GM12878 (cell line): Measurements from ENCODE around the gene MPEG1. TPM values are rescaled to one million over a fixed set of nuclear protein-coding genes. Genes with fewer than 3 reads are reported as not detected.

Source experiments
- ATAC-seq: fragments of 200-7000 bp; cut with Tn5 transposase; 3 replicates; pipeline ENCODE4 v1.9.1; 2020; ENCODE audit warnings: mild to moderate bottlenecking, moderate library complexity
- BruUV-seq: library from RNA; stranded (reverse); fragments of 400-500 nt; replicated peaks from 2 replicates; lab custom pipeline; 2021; lab: Mats Ljungman, UMichigan
- CTCF ChIA-PET: fragments of 300-600 bp; sonication (Branson Sonifier 250); formaldehyde crosslinking; extraction: SDS; loops from one replicate; lab custom pipeline; 2021; ENCODE audit warnings: inconsistent platforms; lab: Yijun Ruan, JAX
- POLR2A ChIA-PET: fragments of 350-600 bp; formaldehyde crosslinking; extraction: SDS; loops from one replicate; lab custom pipeline; 2021; ENCODE audit warnings: inconsistent platforms; lab: Charles Lee
- RAD21 ChIA-PET: fragments of 300-600 bp; sonication (Branson Sonifier 250); formaldehyde crosslinking; loops from one replicate; lab custom pipeline; 2023; ENCODE audit warnings: antibody characterized with exemption; ENCODE audit not compliant: unreplicated experiment; lab: Charles Lee
- SMC1A ChIA-PET: fragments of 300-600 bp; sonication (Branson Sonifier 250); formaldehyde crosslinking; loops from one replicate; lab custom pipeline; 2023; ENCODE audit not compliant: unreplicated experiment, uncharacterized antibody; lab: Charles Lee
- DNase-seq: peaks from one replicate; pipeline ENCODE4 v3.0.0-alpha.2; 2011; ENCODE audit warnings: low read depth, low spot score
- FAIRE-seq: peaks from 3 replicates; lab custom pipeline; 2011; peaks lifted over from hg19 to GRCh38; lab: Jason Lieb, UNC
- H2AFZ ChIP-seq: 2 replicates; pipeline ENCODE4 v1.6.0; 2011; ENCODE audit warnings: low read depth, low read length, control low read depth; ENCODE audit not compliant: control insufficient read depth
- H3K27ac ChIP-seq: 2 replicates; pipeline ENCODE4 v1.5.1; 2011; ENCODE audit warnings: control low read depth; ENCODE audit not compliant: control insufficient read depth, insufficient read depth
- H3K27me3 ChIP-seq, 2 experiments: replicated peaks in 1 of 2; 2 replicates each; pipeline versions ENCODE4 v1.6.0 to v1.6.1; 2011; ENCODE audit warnings: low read length in 1 of 2; ENCODE audit not compliant: control insufficient read depth in 2 of 2, insufficient read depth in 2 of 2
- H3K36me3 ChIP-seq, 2 experiments: 2 replicates each; pipeline ENCODE4 v1.5.1; 2011; ENCODE audit warnings: low read length in 1 of 2; ENCODE audit not compliant: control insufficient read depth in 2 of 2, insufficient read depth in 2 of 2
- H3K4me1 ChIP-seq: 2 replicates; pipeline ENCODE4 v1.6.1; 2011; ENCODE audit warnings: mild to moderate bottlenecking, low read length, moderate library complexity, mixed read lengths; ENCODE audit not compliant: control insufficient read depth, insufficient read depth
- H3K4me2 ChIP-seq: 2 replicates; pipeline ENCODE4 v1.6.0; 2011; ENCODE audit warnings: control low read depth; ENCODE audit not compliant: control insufficient read depth, insufficient read depth
- H3K4me3 ChIP-seq: fragments of 200-600 bp; sonication (generic); 2 replicates; pipeline ENCODE4 v1.5.1; 2016
- H3K79me2 ChIP-seq: 2 replicates; pipeline ENCODE4 v1.6.0; 2011; ENCODE audit warnings: low read length; ENCODE audit not compliant: control insufficient read depth, insufficient read depth
- H3K9ac ChIP-seq: 2 replicates; pipeline ENCODE4 v1.8.0; 2011; ENCODE audit warnings: low read length, control low read depth, mixed read lengths; ENCODE audit not compliant: control insufficient read depth, insufficient read depth
- H3K9me3 ChIP-seq: replicated peaks from 3 replicates; pipeline ENCODE4 v1.5.1; 2011; ENCODE audit warnings: mild to moderate bottlenecking, low read length; ENCODE audit not compliant: control insufficient read depth, insufficient read depth
- H4K20me1 ChIP-seq: 2 replicates; pipeline ENCODE4 v1.6.0; 2011; ENCODE audit not compliant: control insufficient read depth, insufficient read depth
- JUNB ChIP-seq: IDR thresholded peaks from 2 replicates; pipeline ENCODE4 v1.6.1; 2016; ENCODE audit warnings: antibody characterized with exemption, mild to moderate bottlenecking
- MXI1 ChIP-seq: fragments of 150-350 bp; IDR thresholded peaks from 2 replicates; pipeline ENCODE4 v1.6.1; 2011; ENCODE audit warnings: low read depth, mild to moderate bottlenecking, inconsistent platforms, low read length, improper control_type of control experiment
- NR2C2 ChIP-seq: IDR thresholded peaks from 2 replicates; pipeline ENCODE4 v1.6.1; 2011; ENCODE audit warnings: borderline replicate concordance, low read depth; ENCODE audit not compliant: control insufficient read depth, insufficient read length
- SIX5 ChIP-seq: IDR thresholded peaks from 2 replicates; pipeline ENCODE4 v1.6.1; 2011; ENCODE audit warnings: mild to moderate bottlenecking, low read depth, low read length, moderate library complexity; ENCODE audit not compliant: severe bottlenecking
- TBL1XR1 ChIP-seq: IDR thresholded peaks from 2 replicates; pipeline ENCODE4 v1.6.1; 2012; ENCODE audit warnings: low read depth, low read length, improper control_type of control experiment
- ZBTB4 ChIP-seq: fragments of 450-650 bp; formaldehyde crosslinking; IDR thresholded peaks from 2 replicates; pipeline ENCODE4 v1.4.0; 2022; ENCODE audit warnings: mild to moderate bottlenecking, moderate library complexity
- ZNF274 ChIP-seq: IDR thresholded peaks from one replicate; pipeline ENCODE4 v1.8.0; 2011; ENCODE audit not compliant: insufficient read length, insufficient read depth
- WGBS: methylation state at CpG from one replicate; pipeline ENCODE4 v1.1.6; 2016; ENCODE audit warnings: low lambda C conversion rate; ENCODE audit not compliant: insufficient replicate concordance, insufficient coverage; ENCODE audit errors: missing lambda C conversion rate; 5-methylcytosine and 5-hydroxymethylcytosine counted together
- in situ Hi-C: fragments of 300-500 bp; cut with MboI; formaldehyde crosslinking; loops from 9 replicates; pipeline ENCODE4 v1.14.3; 2018; ENCODE audit warnings: mixed read lengths
- intact Hi-C: fragments of 100-400 bp; cut with micrococcal nuclease; formaldehyde crosslinking; loops from one replicate; pipeline ENCODE4 v1.14.2; 2022; ENCODE audit not compliant: unreplicated experiment
- polyA plus RNA-seq, 11 experiments: library from polyadenylated mRNA; depleted of rRNA in 4 of 11; unstranded in 6 of 11; stranded (reverse) in 5 of 11; fragments of >200 nt; fragmentation: Nextera tagmentation in 4 of 11; fragmentation: Illumina TruSeq in 1 of 11; extraction: Ambion mirVana in 4 of 11; extraction: Trizol in 1 of 11; gene quantifications; 1 replicate in 1 of 11; 2 replicates in 10 of 11; pipeline versions ENCODE4 v1.2.1 to v1.2.3, GENCODE V29; 2011 to 2016; ENCODE audit warnings: inconsistent platforms in 2 of 11, missing spikeins in 2 of 11, low read depth in 1 of 11
- total RNA-seq, 4 experiments: library from RNA; depleted of rRNA in 3 of 4; stranded (reverse); fragments of >200 nt in 3 of 4; fragmentation: Illumina TruSeq in 1 of 4; extraction: Trizol in 1 of 4; gene quantifications; 2 replicates each; pipeline versions ENCODE4 v1.2.1 to v1.2.3, GENCODE V29; 2013 to 2021
- TF ChIP-seq, protein P1 (sequence below): fragments of 450-650 bp; IDR thresholded peaks from 2 replicates; pipeline ENCODE4 v1.6.1; 2017; ENCODE audit warnings: mild to moderate bottlenecking, moderate library complexity

Gene MPEG1
- total and polyA plus RNA-seq, 10 of the 15 experiments (the other 5 are each of a cell fraction or from before 2014, with no cell fraction given), result 1.3 to 15.6 (median 11.7) TPM; not detected in 1

DNA sequence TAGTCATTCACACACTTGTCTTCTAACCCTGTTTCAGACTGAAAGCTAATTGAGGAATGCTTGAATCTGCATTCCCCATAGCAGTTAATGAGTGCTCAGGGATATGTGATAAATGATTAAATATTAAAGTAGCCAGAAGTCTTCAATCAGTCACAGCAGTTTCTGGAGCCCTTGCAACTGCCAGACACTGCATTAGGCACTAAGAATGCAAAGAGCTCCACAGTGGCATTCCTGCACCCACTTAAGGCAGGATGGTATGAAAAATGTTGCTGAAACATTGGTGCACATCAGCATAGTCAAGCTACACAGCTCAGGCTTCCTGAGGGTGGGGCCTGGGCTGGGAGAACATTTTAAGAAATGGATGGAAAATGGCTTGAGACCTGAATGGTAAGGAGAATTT lies 34.3 kb downstream of the MPEG1 start:
- H3K4me2 ChIP-seq, result no peak overlapping the region
- no peaks in the 10 kb centered on the region for H3K27me3 ChIP-seq
- RAD21 ChIA-PET, result interaction anchor here (8.8 to 9.0 kb wide), 2 partner anchors 8 to 24 kb away, joined by 78 to 183 read pairs; no protein-coding TSS in a partner anchor
- H3K9me3 ChIP-seq, result peaks cover 16% of the 10 kb centered on the region; the same call in 2 of the 3 replicates
- DNase-seq (no peak), ATAC-seq (no peak), FAIRE-seq (no peak)
- CTCF ChIA-PET, result interaction anchor here (1.5 to 30.3 kb wide), 2 partner anchors 20 kb away, joined by 4 to 1180 read pairs; partner anchors contain the start of gene MPEG1
- H3K27ac ChIP-seq, result no peak overlapping the region
- H3K4me1 ChIP-seq, result peaks cover 6% of the 10 kb centered on the region
- POLR2A ChIA-PET, result interaction anchor here (1.0 to 1.2 kb wide), 2 partner anchors 11 to 25 kb away, joined by 3 read pairs; no protein-coding TSS in a partner anchor
- peaks cover 3 to 7% of the 10 kb centered on the region in 2 experiments; a peak in 2 of 4 replicates for H3K36me3 ChIP-seq
- no TSS peak for BruUV-seq
- H3K4me3 ChIP-seq, result no peak overlapping the region
- no peak overlapping the region for H3K9ac ChIP-seq
- SMC1A ChIA-PET, result interaction anchor here (1.0 to 14.9 kb wide), 3 partner anchors 6 to 23 kb away, joined by 3 to 155 read pairs (median 123); no protein-coding TSS in a partner anchor
- no peaks in the 10 kb centered on the region for H4K20me1 ChIP-seq
- intact Hi-C loops, result no loop called here
- TF ChIP-seq NR2C2, result no peak
- no peak for TF ChIP-seq SIX5
- no peak for TF ChIP-seq ZNF274
- H2AFZ ChIP-seq, result no peak overlapping the region
- in situ Hi-C loops, result loop anchor here (10.0 to 25.0 kb wide), 2 partner anchors 376 to 1584 kb away; partner anchors contain the start of gene MS4A15
- peaks cover 52% of the 10 kb centered on the region for H3K79me2 ChIP-seq

DNA sequence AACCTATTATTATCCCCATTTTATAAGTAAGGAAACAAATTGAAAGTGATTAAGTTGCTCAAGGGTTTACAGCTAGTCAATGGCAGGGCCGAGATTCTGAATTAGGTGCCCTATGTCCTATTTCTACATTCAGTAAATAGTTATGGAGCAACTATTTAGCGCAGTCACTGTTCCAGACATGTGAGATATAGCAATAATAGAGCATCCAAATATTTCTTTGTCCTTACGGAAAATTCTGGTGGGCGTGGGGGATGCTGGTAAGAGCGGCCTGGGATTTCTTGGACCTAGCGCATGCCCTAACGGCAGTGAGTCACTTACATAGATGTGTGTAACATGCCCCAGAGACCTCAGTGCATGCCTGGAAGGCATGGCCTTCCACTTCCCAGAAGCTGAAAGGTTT lies 36.4 kb downstream of the MPEG1 start:
- intact Hi-C loops, result no loop called here
- ChIA-PET POLR2A (interaction anchor here (1.2 to 2.9 kb wide), 3 partner anchors 22 to 31 kb away, joined by 3 to 19 read pairs (median 11); no protein-coding TSS in a partner anchor), SMC1A (interaction anchor here (1.2 to 14.9 kb wide), 5 partner anchors 8 to 99 kb away, joined by 3 to 155 read pairs (median 10); no protein-coding TSS in a partner anchor), RAD21 (interaction anchor here (8.8 to 9.0 kb wide), 2 partner anchors 10 to 26 kb away, joined by 78 to 183 read pairs; no protein-coding TSS in a partner anchor), CTCF (interaction anchor here (1.2 to 30.3 kb wide), 3 partner anchors 20 to 114 kb away, joined by 3 to 1180 read pairs (median 4); partner anchors contain the start of gene MPEG1)
- DNase-seq (no peak), ATAC-seq (no peak), FAIRE-seq (no peak)
- H4K20me1 ChIP-seq, result no peaks in the 10 kb centered on the region
- H3K27me3 ChIP-seq, result no peaks in the 10 kb centered on the region
- H3K9me3 ChIP-seq, result peaks cover 16% of the 10 kb centered on the region; the same call in 2 of the 3 replicates
- peaks cover 63% of the 10 kb centered on the region for H3K79me2 ChIP-seq
- no TSS peak for BruUV-seq
- H3K4me3 ChIP-seq, result no peak overlapping the region
- peaks cover 6% of the 10 kb centered on the region for H3K4me1 ChIP-seq
- in situ Hi-C loops, result loop anchor here (10.0 to 25.0 kb wide), 2 partner anchors 378 to 1586 kb away; partner anchors contain the start of gene MS4A15
- WGBS, result 91% methylated on average over 7 of the region's 7 CpGs
- H2AFZ ChIP-seq, result no peak overlapping the region
- 0 out of 4 replicates have a peak, but pooled peaks cover 0 to 3% of the 10 kb centered on the region in 2 experiments for H3K36me3 ChIP-seq
- H3K4me2 ChIP-seq, result 0 out of 2 replicates have a peak overlapping the region, but pooled peaks have one; percentile 13
- no peak overlapping the region for H3K27ac ChIP-seq
- no peak overlapping the region for H3K9ac ChIP-seq
- TF ChIP-seq, protein P1, sequence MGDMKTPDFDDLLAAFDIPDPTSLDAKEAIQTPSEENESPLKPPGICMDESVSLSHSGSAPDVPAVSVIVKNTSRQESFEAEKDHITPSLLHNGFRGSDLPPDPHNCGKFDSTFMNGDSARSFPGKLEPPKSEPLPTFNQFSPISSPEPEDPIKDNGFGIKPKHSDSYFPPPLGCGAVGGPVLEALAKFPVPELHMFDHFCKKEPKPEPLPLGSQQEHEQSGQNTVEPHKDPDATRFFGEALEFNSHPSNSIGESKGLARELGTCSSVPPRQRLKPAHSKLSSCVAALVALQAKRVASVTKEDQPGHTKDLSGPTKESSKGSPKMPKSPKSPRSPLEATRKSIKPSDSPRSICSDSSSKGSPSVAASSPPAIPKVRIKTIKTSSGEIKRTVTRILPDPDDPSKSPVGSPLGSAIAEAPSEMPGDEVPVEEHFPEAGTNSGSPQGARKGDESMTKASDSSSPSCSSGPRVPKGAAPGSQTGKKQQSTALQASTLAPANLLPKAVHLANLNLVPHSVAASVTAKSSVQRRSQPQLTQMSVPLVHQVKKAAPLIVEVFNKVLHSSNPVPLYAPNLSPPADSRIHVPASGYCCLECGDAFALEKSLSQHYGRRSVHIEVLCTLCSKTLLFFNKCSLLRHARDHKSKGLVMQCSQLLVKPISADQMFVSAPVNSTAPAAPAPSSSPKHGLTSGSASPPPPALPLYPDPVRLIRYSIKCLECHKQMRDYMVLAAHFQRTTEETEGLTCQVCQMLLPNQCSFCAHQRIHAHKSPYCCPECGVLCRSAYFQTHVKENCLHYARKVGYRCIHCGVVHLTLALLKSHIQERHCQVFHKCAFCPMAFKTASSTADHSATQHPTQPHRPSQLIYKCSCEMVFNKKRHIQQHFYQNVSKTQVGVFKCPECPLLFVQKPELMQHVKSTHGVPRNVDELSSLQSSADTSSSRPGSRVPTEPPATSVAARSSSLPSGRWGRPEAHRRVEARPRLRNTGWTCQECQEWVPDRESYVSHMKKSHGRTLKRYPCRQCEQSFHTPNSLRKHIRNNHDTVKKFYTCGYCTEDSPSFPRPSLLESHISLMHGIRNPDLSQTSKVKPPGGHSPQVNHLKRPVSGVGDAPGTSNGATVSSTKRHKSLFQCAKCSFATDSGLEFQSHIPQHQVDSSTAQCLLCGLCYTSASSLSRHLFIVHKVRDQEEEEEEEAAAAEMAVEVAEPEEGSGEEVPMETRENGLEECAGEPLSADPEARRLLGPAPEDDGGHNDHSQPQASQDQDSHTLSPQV, result no peak
- TF ChIP-seq JUNB (no peak), TBL1XR1 (no peak), MXI1 (no peak), ZBTB4 (CRISPR knock-in tag) (no peak)
